ENCODE results near the gene ANKRD13C.

Gene ANKRD13C

GRCh38 chr1:70220517-70221237 is 133.8 kb downstream of the ANKRD13C start:
- in situ Hi-C loops (cut with HindIII; ENCODE audit: low pct_unique_long_range_greater_than_20kb, low sequenced_read_pairs) = no loop called here
- no peak for TF ChIP-seq JUND (IDR thresholded peaks at IDR 0.05; ENCODE audit: low read depth)
- DNase-seq (ENCODE audit: low read depth in 1 of 2, low spot score in 1 of 2) = no peak

- TF ChIP-seq JUND (IDR thresholded peaks at IDR 0.05; ENCODE audit: low read depth) = no peak
- in situ Hi-C loops (cut with HindIII; ENCODE audit: low pct_unique_long_range_greater_than_20kb, low sequenced_read_pairs) = no loop called here
- DNase-seq (ENCODE audit: low read depth in 1 of 2, low spot score in 1 of 2) = no peak
These were observed 134.5 kb downstream of the ANKRD13C start for GRCh38 chr1:70220015-70220414.

GRCh38 chr1:70211541-70211940 is 143.0 kb downstream of the ANKRD13C start:
- no peak for DNase-seq (ENCODE audit: low read depth in 1 of 2, low spot score in 1 of 2)
- in situ Hi-C loops (cut with HindIII; ENCODE audit: low pct_unique_long_range_greater_than_20kb, low sequenced_read_pairs) = no loop called here
- TF ChIP-seq JUND (IDR thresholded peaks at IDR 0.05; ENCODE audit: low read depth) = no peak

GRCh38 chr1:70210820-70211219 is 143.7 kb downstream of the ANKRD13C start:
- no peak for DNase-seq (ENCODE audit: low read depth in 1 of 2, low spot score in 1 of 2)
- TF ChIP-seq JUND (IDR thresholded peaks at IDR 0.05; ENCODE audit: low read depth) = no peak
- in situ Hi-C loops (cut with HindIII; ENCODE audit: low pct_unique_long_range_greater_than_20kb, low sequenced_read_pairs) = no loop called here
